ENCODE data around the gene TMC4. TPM values are rescaled to one million over a fixed set of nuclear protein-coding genes. Genes with fewer than 3 reads are reported as not detected.
A peak's percentile ranks its signal among the peaks of the same experiment; 100 is the strongest.

TMC4 gene
- polyA plus RNA-seq, 1 of the 3 experiments (the other 2 are of a cell fraction), result 2.8 TPM

GRCh38 chr19:54188215-54188871, 15.4 kb upstream of the TMC4 start (continued):
- TF ChIP-seq MXI1 (IDR thresholded peaks at IDR 0.05; ENCODE audit: low read depth, low read length) (no peak), TCF12 (IDR thresholded peaks at IDR 0.05) (peak; percentile 59), RAD21 (IDR thresholded peaks at IDR 0.05; ENCODE audit: low read length) (no peak)
- TF ChIP-seq, protein P1, sequence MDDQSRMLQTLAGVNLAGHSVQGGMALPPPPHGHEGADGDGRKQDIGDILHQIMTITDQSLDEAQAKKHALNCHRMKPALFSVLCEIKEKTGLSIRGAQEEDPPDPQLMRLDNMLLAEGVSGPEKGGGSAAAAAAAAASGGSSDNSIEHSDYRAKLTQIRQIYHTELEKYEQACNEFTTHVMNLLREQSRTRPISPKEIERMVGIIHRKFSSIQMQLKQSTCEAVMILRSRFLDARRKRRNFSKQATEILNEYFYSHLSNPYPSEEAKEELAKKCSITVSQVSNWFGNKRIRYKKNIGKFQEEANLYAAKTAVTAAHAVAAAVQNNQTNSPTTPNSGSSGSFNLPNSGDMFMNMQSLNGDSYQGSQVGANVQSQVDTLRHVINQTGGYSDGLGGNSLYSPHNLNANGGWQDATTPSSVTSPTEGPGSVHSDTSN (IDR thresholded peaks at IDR 0.05), result no peak

DNA sequence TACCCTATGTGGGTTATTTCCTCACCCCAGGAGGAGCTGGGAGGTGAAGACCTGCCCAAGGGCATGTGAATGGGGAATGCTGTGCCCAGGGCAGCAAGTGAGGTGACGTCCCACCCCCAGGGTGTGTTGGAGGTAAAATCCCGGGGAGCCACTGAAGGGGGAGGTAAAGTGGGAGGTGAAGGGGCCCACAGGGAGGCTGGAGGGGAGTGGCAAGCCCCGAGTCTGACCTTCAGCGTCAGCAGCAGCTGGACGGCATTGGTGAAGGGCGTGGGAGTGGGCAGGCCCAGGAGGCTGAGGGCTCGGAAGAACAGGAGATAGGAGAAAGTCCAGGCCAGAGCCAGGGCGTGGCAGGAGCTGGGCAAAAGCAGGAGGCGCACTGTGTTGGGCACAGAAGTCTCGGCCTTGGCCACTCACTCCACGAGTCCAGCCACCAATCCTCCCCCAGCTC, 14.0 kb upstream of the TMC4 start:
- Histone ChIP-seq H3K4me2 (peak overlapping the region; percentile 90), H4K20me1 (ENCODE audit: insufficient read depth) (no peaks in the 10 kb centered on the region), H3K36me3 (replicated peaks in 1 of 2; ENCODE audit: control insufficient read depth in 1 of 2, insufficient read depth in 2 of 2, low read length in 1 of 2) (peaks cover 23% of the 10 kb centered on the region in 2 experiments), H3K27ac (ENCODE audit: low read depth in 2 of 2, low read length in 1 of 2) (no peak overlapping the region), H3K9me2 (no peaks in the 10 kb centered on the region), H3K9ac (0 out of 2 replicates have a peak overlapping the region, but pooled peaks have one; percentile 16), H3K27me3 (ENCODE audit: insufficient read depth) (no peaks in the 10 kb centered on the region), H2AFZ (ENCODE audit: low read depth) (no peak overlapping the region), H3K9me3 (no peaks in the 10 kb centered on the region), H3K4me1 (ENCODE audit: control insufficient read depth in 1 of 2, insufficient read depth in 2 of 2, low read depth in 1 of 2, low read length in 1 of 2) (peaks cover 0 to 11% of the 10 kb centered on the region in 2 experiments; a peak in 1 of 4 replicates), H3K4me3 (ENCODE audit: low read depth in 2 of 2, low read length in 1 of 2) (no peak overlapping the region), H3K79me2 (ENCODE audit: insufficient read depth) (peaks cover 56% of the 10 kb centered on the region), H3F3A (replicated peaks; ENCODE audit: insufficient read depth) (peaks cover 10% of the 10 kb centered on the region)
- CTCF ChIA-PET, result interaction anchor here (1.2 kb wide), 1 partner anchor 19 kb away, joined by 4 read pairs; no protein-coding TSS in a partner anchor
- WGBS (ENCODE audit: low lambda C conversion rate), result 88% methylated on average over 10 of the region's 11 CpGs
- POLR2A ChIA-PET, result no interaction called here
- TF ChIP-seq FOSL2 (IDR thresholded peaks at IDR 0.05; ENCODE audit: borderline replicate concordance, low read depth) (no peak), TAF1 (IDR thresholded peaks at IDR 0.05; ENCODE audit: borderline replicate concordance, low read depth, low read length) (no peak), GABPA (IDR thresholded peaks at IDR 0.05; ENCODE audit: low read depth) (no peak), TCF12 (IDR thresholded peaks at IDR 0.05) (no peak), RAD21 (IDR thresholded peaks at IDR 0.05; ENCODE audit: low read length) (no peak), POLR2AphosphoS5 (IDR thresholded peaks at IDR 0.05; ENCODE audit: low read depth, low read length) (no peak), GATA2 (CRISPR knock-in tag; IDR thresholded peaks at IDR 0.05) (no peak), JUND (IDR thresholded peaks at IDR 0.05) (no peak), SIN3A (IDR thresholded peaks at IDR 0.05; ENCODE audit: borderline replicate concordance, low read depth, low read length) (no peak), SMC3 (IDR thresholded peaks at IDR 0.05; ENCODE audit: low read depth, low read length) (no peak), FOXM1 (IDR thresholded peaks at IDR 0.05; ENCODE audit: low read depth) (no peak), ELF1 (IDR thresholded peaks at IDR 0.05) (no peak)
- TF ChIP-seq, protein P2, sequence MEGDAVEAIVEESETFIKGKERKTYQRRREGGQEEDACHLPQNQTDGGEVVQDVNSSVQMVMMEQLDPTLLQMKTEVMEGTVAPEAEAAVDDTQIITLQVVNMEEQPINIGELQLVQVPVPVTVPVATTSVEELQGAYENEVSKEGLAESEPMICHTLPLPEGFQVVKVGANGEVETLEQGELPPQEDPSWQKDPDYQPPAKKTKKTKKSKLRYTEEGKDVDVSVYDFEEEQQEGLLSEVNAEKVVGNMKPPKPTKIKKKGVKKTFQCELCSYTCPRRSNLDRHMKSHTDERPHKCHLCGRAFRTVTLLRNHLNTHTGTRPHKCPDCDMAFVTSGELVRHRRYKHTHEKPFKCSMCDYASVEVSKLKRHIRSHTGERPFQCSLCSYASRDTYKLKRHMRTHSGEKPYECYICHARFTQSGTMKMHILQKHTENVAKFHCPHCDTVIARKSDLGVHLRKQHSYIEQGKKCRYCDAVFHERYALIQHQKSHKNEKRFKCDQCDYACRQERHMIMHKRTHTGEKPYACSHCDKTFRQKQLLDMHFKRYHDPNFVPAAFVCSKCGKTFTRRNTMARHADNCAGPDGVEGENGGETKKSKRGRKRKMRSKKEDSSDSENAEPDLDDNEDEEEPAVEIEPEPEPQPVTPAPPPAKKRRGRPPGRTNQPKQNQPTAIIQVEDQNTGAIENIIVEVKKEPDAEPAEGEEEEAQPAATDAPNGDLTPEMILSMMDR (IDR thresholded peaks at IDR 0.05), result no peak
- TF ChIP-seq, protein P3, sequence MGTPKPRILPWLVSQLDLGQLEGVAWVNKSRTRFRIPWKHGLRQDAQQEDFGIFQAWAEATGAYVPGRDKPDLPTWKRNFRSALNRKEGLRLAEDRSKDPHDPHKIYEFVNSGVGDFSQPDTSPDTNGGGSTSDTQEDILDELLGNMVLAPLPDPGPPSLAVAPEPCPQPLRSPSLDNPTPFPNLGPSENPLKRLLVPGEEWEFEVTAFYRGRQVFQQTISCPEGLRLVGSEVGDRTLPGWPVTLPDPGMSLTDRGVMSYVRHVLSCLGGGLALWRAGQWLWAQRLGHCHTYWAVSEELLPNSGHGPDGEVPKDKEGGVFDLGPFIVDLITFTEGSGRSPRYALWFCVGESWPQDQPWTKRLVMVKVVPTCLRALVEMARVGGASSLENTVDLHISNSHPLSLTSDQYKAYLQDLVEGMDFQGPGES (IDR thresholded peaks at IDR 0.05; ENCODE audit: low read depth, low read length), result no peak
- TF ChIP-seq, protein P4, sequence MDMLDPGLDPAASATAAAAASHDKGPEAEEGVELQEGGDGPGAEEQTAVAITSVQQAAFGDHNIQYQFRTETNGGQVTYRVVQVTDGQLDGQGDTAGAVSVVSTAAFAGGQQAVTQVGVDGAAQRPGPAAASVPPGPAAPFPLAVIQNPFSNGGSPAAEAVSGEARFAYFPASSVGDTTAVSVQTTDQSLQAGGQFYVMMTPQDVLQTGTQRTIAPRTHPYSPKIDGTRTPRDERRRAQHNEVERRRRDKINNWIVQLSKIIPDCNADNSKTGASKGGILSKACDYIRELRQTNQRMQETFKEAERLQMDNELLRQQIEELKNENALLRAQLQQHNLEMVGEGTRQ (IDR thresholded peaks at IDR 0.05; ENCODE audit: borderline replicate concordance, low read depth, low read length), result no peak
- DNase-seq, result no peak

Measured in SK-N-SH (cell line).